ENCODE measurements around the gene ACTA2. TPM values are rescaled to one million over a fixed set of nuclear protein-coding genes. Genes with fewer than 3 reads are reported as not detected.

Gene ACTA2
- polyA plus RNA-seq, 1 of the 3 experiments (the other 2 are of a cell fraction): 130 TPM

- Histone ChIP-seq H3K4me2 (no peak overlapping the region), H3K27me3 (ENCODE audit: insufficient read depth) (no peaks in the 10 kb centered on the region), H4K20me1 (ENCODE audit: insufficient read depth) (no peaks in the 10 kb centered on the region), H3K4me3 (ENCODE audit: low read depth in 2 of 2, low read length in 1 of 2) (no peak overlapping the region), H3K9ac (no peak overlapping the region), H3K9me3 (no peaks in the 10 kb centered on the region), H3K4me1 (ENCODE audit: control insufficient read depth in 1 of 2, insufficient read depth in 2 of 2, low read depth in 1 of 2, low read length in 1 of 2) (peaks cover 6 to 56% of the 10 kb centered on the region in 2 experiments; a peak in 3 of 4 replicates), H2AFZ (ENCODE audit: low read depth) (no peak overlapping the region), H3K9me2 (no peaks in the 10 kb centered on the region), H3F3A (replicated peaks; ENCODE audit: insufficient read depth) (no peaks in the 10 kb centered on the region), H3K36me3 (replicated peaks in 1 of 2; ENCODE audit: control insufficient read depth in 1 of 2, insufficient read depth in 2 of 2, low read length in 1 of 2) (peaks cover 5% of the 10 kb centered on the region in 2 experiments), H3K79me2 (ENCODE audit: insufficient read depth) (no peaks in the 10 kb centered on the region; the same call in 1 of the 2 replicates), H3K27ac (ENCODE audit: low read depth in 2 of 2, low read length in 1 of 2) (no peak overlapping the region)
- POLR2A ChIA-PET: no interaction called here
- DNase-seq: no peak
- WGBS (ENCODE audit: low lambda C conversion rate): 92% methylated on average over 1 of the region's 1 CpG
- TF ChIP-seq TAF1 (IDR thresholded peaks at IDR 0.05; ENCODE audit: borderline replicate concordance, low read depth, low read length) (no peak), USF1 (IDR thresholded peaks at IDR 0.05; ENCODE audit: borderline replicate concordance, low read depth) (no peak), EP300 (IDR thresholded peaks at IDR 0.05; ENCODE audit: borderline replicate concordance in 1 of 2, low read depth in 1 of 2, low read length in 1 of 2) (no peak), GATA2 (CRISPR knock-in tag; IDR thresholded peaks at IDR 0.05) (no peak), ELF1 (IDR thresholded peaks at IDR 0.05) (no peak), SIN3A (IDR thresholded peaks at IDR 0.05; ENCODE audit: borderline replicate concordance, low read depth, low read length) (no peak), RXRA (IDR thresholded peaks at IDR 0.05; ENCODE audit: borderline replicate concordance, low read depth) (no peak), TCF12 (IDR thresholded peaks at IDR 0.05) (no peak)
- TF ChIP-seq, protein P1, sequence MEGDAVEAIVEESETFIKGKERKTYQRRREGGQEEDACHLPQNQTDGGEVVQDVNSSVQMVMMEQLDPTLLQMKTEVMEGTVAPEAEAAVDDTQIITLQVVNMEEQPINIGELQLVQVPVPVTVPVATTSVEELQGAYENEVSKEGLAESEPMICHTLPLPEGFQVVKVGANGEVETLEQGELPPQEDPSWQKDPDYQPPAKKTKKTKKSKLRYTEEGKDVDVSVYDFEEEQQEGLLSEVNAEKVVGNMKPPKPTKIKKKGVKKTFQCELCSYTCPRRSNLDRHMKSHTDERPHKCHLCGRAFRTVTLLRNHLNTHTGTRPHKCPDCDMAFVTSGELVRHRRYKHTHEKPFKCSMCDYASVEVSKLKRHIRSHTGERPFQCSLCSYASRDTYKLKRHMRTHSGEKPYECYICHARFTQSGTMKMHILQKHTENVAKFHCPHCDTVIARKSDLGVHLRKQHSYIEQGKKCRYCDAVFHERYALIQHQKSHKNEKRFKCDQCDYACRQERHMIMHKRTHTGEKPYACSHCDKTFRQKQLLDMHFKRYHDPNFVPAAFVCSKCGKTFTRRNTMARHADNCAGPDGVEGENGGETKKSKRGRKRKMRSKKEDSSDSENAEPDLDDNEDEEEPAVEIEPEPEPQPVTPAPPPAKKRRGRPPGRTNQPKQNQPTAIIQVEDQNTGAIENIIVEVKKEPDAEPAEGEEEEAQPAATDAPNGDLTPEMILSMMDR (IDR thresholded peaks at IDR 0.05): no peak
- CTCF ChIA-PET: interaction anchor here (1.0 to 8.7 kb wide), 3 partner anchors 20 to 230 kb away, joined by 3 to 90 read pairs (median 6); no protein-coding TSS in a partner anchor
Observed at GRCh38 chr10:88983939-88984338, 31.4 kb upstream of the ACTA2 start.

DNA sequence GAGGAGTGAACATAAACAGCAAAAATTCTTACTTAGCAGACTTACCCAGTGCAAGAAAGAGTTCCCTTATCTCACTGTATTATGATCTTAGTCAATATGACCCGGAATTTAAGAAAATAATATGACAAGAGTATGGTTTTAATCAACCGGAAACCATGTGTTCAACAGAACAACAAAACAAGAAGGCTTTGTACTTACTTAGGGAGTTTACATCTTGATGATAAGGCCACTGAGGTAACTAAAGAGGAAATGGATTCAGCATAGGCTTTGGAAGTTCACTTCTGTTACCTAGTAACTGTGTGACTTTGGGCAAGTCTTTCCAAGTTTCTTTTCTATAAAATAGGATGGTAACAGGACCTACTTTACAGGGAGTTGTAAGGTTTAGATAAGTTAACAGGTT is 30.6 kb upstream of the ACTA2 start:
- Histone ChIP-seq H3K9me2 (no peaks in the 10 kb centered on the region), H2AFZ (ENCODE audit: low read depth) (no peak overlapping the region), H3K4me3 (ENCODE audit: low read depth in 2 of 2, low read length in 1 of 2) (no peak overlapping the region), H3K4me1 (ENCODE audit: control insufficient read depth in 1 of 2, insufficient read depth in 2 of 2, low read depth in 1 of 2, low read length in 1 of 2) (peaks cover 6 to 56% of the 10 kb centered on the region in 2 experiments; a peak in 3 of 4 replicates), H3K9ac (no peak overlapping the region), H3K27me3 (ENCODE audit: insufficient read depth) (no peaks in the 10 kb centered on the region), H3K9me3 (no peaks in the 10 kb centered on the region), H3K36me3 (replicated peaks in 1 of 2; ENCODE audit: control insufficient read depth in 1 of 2, insufficient read depth in 2 of 2, low read length in 1 of 2) (peaks cover 5% of the 10 kb centered on the region in 2 experiments), H4K20me1 (ENCODE audit: insufficient read depth) (no peaks in the 10 kb centered on the region), H3F3A (replicated peaks; ENCODE audit: insufficient read depth) (no peaks in the 10 kb centered on the region), H3K79me2 (ENCODE audit: insufficient read depth) (no peaks in the 10 kb centered on the region), H3K4me2 (no peak overlapping the region), H3K27ac (ENCODE audit: low read depth in 2 of 2, low read length in 1 of 2) (peak overlapping the region in 1 of 2 experiments; percentile 28; a peak in 1 of 4 replicates)
- 46% methylated on average over 2 of the region's 2 CpGs for WGBS (ENCODE audit: low lambda C conversion rate)
- no peak for DNase-seq
- ChIA-PET POLR2A (no interaction called here), CTCF (interaction anchor here (1.3 to 8.7 kb wide), 4 partner anchors 49 to 418 kb away, joined by 5 to 90 read pairs (median 6); no protein-coding TSS in a partner anchor)
- TF ChIP-seq TCF12 (IDR thresholded peaks at IDR 0.05) (peak; percentile 37; the same call in 1 of the 2 replicates), GATA2 (CRISPR knock-in tag; IDR thresholded peaks at IDR 0.05) (no peak), MEF2A (IDR thresholded peaks at IDR 0.05; ENCODE audit: borderline replicate concordance, low read depth) (no peak)

Measured in SK-N-SH (cell line).